Measurements from ENCODE around the gene TBC1D14. TPM values are rescaled to one million over a fixed set of nuclear protein-coding genes. Genes with fewer than 3 reads are reported as not detected.

TBC1D14 gene
- total RNA-seq, 1 experiment from 2014 or later: 54.0 TPM

DNA sequence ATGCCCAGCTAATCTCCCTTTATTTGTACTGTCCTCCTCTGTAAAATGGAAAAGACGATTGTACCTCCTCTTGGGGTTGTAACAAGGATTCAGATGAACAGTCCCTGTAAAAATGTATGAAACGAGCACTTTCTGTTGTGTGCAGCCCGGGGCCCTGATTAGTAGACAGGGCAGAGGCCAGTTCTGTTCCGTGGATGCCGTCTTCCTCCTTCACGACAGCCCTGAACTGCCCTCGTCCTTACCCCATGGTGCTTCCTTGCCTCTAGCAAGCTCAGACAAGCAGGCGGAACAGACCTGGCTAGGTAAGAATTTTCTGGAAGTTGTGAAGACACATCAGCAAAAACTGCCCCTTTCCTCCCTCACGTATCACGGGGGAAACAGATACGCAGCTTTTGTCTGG lies 111.2 kb downstream of the TBC1D14 start:
- ChIA-PET POLR2A (no interaction called here), CTCF (no interaction called here)
- H3K4me1 Mint-ChIP-seq (ENCODE audit: low read depth, unreplicated experiment): peaks cover 22% of the 10 kb centered on the region
- H3K4me3 ChIP-seq (ENCODE audit: low read depth, low read length): no peak overlapping the region
- H3K9me3 ChIP-seq: no peaks in the 10 kb centered on the region
- no peak for TF ChIP-seq CTCF (IDR thresholded peaks at IDR 0.05; ENCODE audit: insufficient read depth in 1 of 2, low read depth in 1 of 2, low read length in 1 of 2, severe bottlenecking in 1 of 2, unreplicated experiment in 1 of 2)
- H3K36me3 Mint-ChIP-seq (ENCODE audit: insufficient read depth, unreplicated experiment): peaks cover 83% of the 10 kb centered on the region
- peaks cover 2% of the 10 kb centered on the region; the same call in 1 of the 2 replicates for H3K36me3 ChIP-seq (ENCODE audit: control insufficient read depth, insufficient read depth, low read length)
- no peak for DNase-seq
- no TSS peak for BruUV-seq (replicated peaks)
- no peaks in the 10 kb centered on the region for H3K9me3 Mint-ChIP-seq (ENCODE audit: unreplicated experiment)
- H3K27me3 Mint-ChIP-seq (ENCODE audit: insufficient read depth, unreplicated experiment): no peaks in the 10 kb centered on the region
- H3K4me1 ChIP-seq: peaks cover 23% of the 10 kb centered on the region
- no peaks in the 10 kb centered on the region for H3K27me3 ChIP-seq (replicated peaks; ENCODE audit: control insufficient read depth, insufficient read depth, low read length)
- H3K4me3 Mint-ChIP-seq (ENCODE audit: unreplicated experiment): no peak overlapping the region
- H3K27ac Mint-ChIP-seq (ENCODE audit: unreplicated experiment): peak overlapping the region; percentile 77
- intact Hi-C loops (cut with micrococcal nuclease; ENCODE audit: unreplicated experiment): no loop called here

GRCh38 chr4:7021355-7021754 lies 111.7 kb downstream of the TBC1D14 start:
- TF ChIP-seq CTCF (IDR thresholded peaks at IDR 0.05; ENCODE audit: insufficient read depth in 1 of 2, low read depth in 1 of 2, low read length in 1 of 2, severe bottlenecking in 1 of 2, unreplicated experiment in 1 of 2): no peak
- POLR2A ChIA-PET: no interaction called here
- H3K4me1 ChIP-seq: peaks cover 23% of the 10 kb centered on the region
- no peaks in the 10 kb centered on the region for H3K27me3 ChIP-seq (replicated peaks; ENCODE audit: control insufficient read depth, insufficient read depth, low read length)
- peaks cover 22% of the 10 kb centered on the region for H3K4me1 Mint-ChIP-seq (ENCODE audit: low read depth, unreplicated experiment)
- no peaks in the 10 kb centered on the region for H3K27me3 Mint-ChIP-seq (ENCODE audit: insufficient read depth, unreplicated experiment)
- H3K36me3 ChIP-seq (ENCODE audit: control insufficient read depth, insufficient read depth, low read length): peaks cover 2% of the 10 kb centered on the region; the same call in 1 of the 2 replicates
- CTCF ChIA-PET: no interaction called here
- no peak for DNase-seq
- no peaks in the 10 kb centered on the region for H3K9me3 Mint-ChIP-seq (ENCODE audit: unreplicated experiment)
- no peak overlapping the region for H3K4me3 Mint-ChIP-seq (ENCODE audit: unreplicated experiment)
- no peak overlapping the region for H3K4me3 ChIP-seq (ENCODE audit: low read depth, low read length)
- no peaks in the 10 kb centered on the region for H3K9me3 ChIP-seq
- no TSS peak for BruUV-seq (replicated peaks)
- H3K27ac Mint-ChIP-seq (ENCODE audit: unreplicated experiment): peak overlapping the region; percentile 77
- H3K36me3 Mint-ChIP-seq (ENCODE audit: insufficient read depth, unreplicated experiment): peaks cover 81% of the 10 kb centered on the region
- intact Hi-C loops (cut with micrococcal nuclease; ENCODE audit: unreplicated experiment): no loop called here

- no TSS peak for BruUV-seq (replicated peaks)
- H3K27ac Mint-ChIP-seq (ENCODE audit: unreplicated experiment): peak overlapping the region; percentile 77
- H3K4me1 ChIP-seq: peaks cover 23% of the 10 kb centered on the region
- peaks cover 81% of the 10 kb centered on the region for H3K36me3 Mint-ChIP-seq (ENCODE audit: insufficient read depth, unreplicated experiment)
- H3K36me3 ChIP-seq (ENCODE audit: control insufficient read depth, insufficient read depth, low read length): peaks cover 2% of the 10 kb centered on the region; the same call in 1 of the 2 replicates
- no peak overlapping the region for H3K4me3 ChIP-seq (ENCODE audit: low read depth, low read length)
- peak overlapping the region; percentile 9 for H3K4me3 Mint-ChIP-seq (ENCODE audit: unreplicated experiment)
- POLR2A ChIA-PET: no interaction called here
- H3K9me3 ChIP-seq: no peaks in the 10 kb centered on the region
- H3K27me3 Mint-ChIP-seq (ENCODE audit: insufficient read depth, unreplicated experiment): no peaks in the 10 kb centered on the region
- intact Hi-C loops (cut with micrococcal nuclease; ENCODE audit: unreplicated experiment): no loop called here
- TF ChIP-seq CTCF (IDR thresholded peaks at IDR 0.05; ENCODE audit: insufficient read depth in 1 of 2, low read depth in 1 of 2, low read length in 1 of 2, severe bottlenecking in 1 of 2, unreplicated experiment in 1 of 2): no peak
- no peaks in the 10 kb centered on the region for H3K9me3 Mint-ChIP-seq (ENCODE audit: unreplicated experiment)
- peaks cover 22% of the 10 kb centered on the region for H3K4me1 Mint-ChIP-seq (ENCODE audit: low read depth, unreplicated experiment)
- CTCF ChIA-PET: no interaction called here
- H3K27me3 ChIP-seq (replicated peaks; ENCODE audit: control insufficient read depth, insufficient read depth, low read length): no peaks in the 10 kb centered on the region
- peak; percentile 49 to 82 for DNase-seq
These were observed 112.5 kb downstream of the TBC1D14 start for GRCh38 chr4:7021930-7022664.
